Subcutaneous abdominal adipose tissue (tissue), 5 donors: ENCODE measurements around the gene KRT83.

Experiments
- H3K27ac ChIP-seq: one replicate; pipeline ENCODE4 v1.7.0; 2013; ENCODE audit warnings: low read depth, mild to moderate bottlenecking, inconsistent platforms, low read length, moderate library complexity
- H3K27me3 ChIP-seq, 5 donors: one replicate each; pipeline ENCODE4 v1.7.0; 2013; ENCODE audit warnings: low read length in 5 of 5, inconsistent platforms in 1 of 5; ENCODE audit not compliant: control insufficient read depth in 5 of 5, insufficient read depth in 4 of 5
- H3K36me3 ChIP-seq, 5 donors: one replicate each; pipeline ENCODE4 v1.7.0; 2013; ENCODE audit warnings: low read length in 5 of 5; ENCODE audit not compliant: control insufficient read depth in 5 of 5, insufficient read depth in 5 of 5
- H3K4me1 ChIP-seq, 5 donors: one replicate each; pipeline ENCODE4 v1.7.0; 2013; ENCODE audit warnings: low read length in 5 of 5, mild to moderate bottlenecking in 3 of 5, moderate library complexity in 1 of 5; ENCODE audit not compliant: control insufficient read depth in 5 of 5, insufficient read depth in 5 of 5
- H3K4me3 ChIP-seq, 5 donors: one replicate each; pipeline ENCODE4 v1.7.0; 2013; ENCODE audit warnings: low read length in 5 of 5, low read depth in 1 of 5
- H3K9ac ChIP-seq, 5 donors: one replicate each; pipeline ENCODE4 v1.7.0; 2013; ENCODE audit warnings: low read length in 5 of 5, mild to moderate bottlenecking in 4 of 5, moderate library complexity in 3 of 5
- H3K9me3 ChIP-seq, 5 donors: one replicate each; pipeline ENCODE4 v1.7.0; 2013; ENCODE audit warnings: low read length in 5 of 5; ENCODE audit not compliant: control insufficient read depth in 5 of 5
- donor health status: healthy.
- donor health status: healthy.
- donor health status: healthy.
- donor health status: healthy.
- donor health status: healthy.

Gene KRT83

DNA sequence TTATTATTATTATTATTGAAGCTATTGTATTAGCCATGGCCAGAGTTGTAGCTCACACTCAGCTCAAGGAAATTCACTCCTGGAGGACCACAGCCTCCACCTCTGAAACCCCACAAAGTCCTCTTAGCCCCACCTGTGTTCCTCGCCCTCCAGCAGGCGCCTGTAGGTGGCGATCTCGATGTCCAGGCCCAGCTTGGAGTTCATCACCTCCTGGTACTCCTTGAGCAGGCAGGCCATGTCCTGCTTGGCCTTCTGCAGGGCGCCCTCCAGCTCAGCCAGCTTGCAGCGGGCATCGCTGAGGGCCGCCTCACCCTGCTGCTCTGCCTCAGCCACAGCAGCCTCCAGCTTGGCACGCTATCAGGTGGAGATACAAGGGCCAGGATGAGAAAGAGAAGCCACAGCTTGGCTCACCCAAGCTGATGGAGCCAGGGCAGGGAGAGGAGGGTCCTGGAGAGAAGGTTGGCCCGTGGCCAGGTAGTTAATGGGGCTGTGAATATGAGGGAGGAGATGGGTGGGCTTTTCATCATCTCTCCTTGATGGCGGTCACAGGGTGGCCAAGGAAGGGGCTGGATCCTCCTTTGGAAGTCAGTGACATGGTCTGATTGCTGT, 41.0 kb upstream of the KRT83 start:
- Histone ChIP-seq H3K27me3 (peaks cover 0 to 18% (median 12%) of the 10 kb centered on the region in 5 donors), H3K27ac (no peak overlapping the region), H3K9ac (no peak overlapping the region), H3K4me1 (peaks cover 0 to 3% (median 0%) of the 10 kb centered on the region in 5 donors), H3K36me3 (no peaks in the 10 kb centered on the region), H3K9me3 (no peaks in the 10 kb centered on the region), H3K4me3 (no peak overlapping the region)

DNA sequence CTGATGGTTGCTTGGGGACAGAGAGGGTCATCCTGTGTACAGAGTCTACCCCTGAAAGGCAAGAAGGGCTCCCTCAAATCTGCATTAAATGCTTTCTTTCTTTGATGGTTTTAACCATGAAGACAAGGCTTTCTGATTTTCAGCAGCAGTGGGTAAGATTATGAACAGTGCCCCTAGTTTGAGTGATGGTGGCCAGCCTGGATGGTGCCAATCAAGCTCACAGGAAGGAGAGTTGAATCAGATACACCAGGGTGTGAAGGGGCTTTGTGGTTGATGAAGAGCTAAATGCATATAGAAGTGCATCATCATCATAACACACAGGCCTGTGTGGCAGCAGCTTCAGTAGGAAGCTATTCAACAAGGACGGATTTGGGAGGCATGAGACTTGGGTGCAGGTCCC, 40.4 kb upstream of the KRT83 start:
- Histone ChIP-seq H3K36me3 (no peaks in the 10 kb centered on the region), H3K9me3 (no peaks in the 10 kb centered on the region), H3K27ac (no peak overlapping the region), H3K9ac (no peak overlapping the region), H3K27me3 (peaks cover 0 to 17% (median 11%) of the 10 kb centered on the region in 5 donors), H3K4me1 (peaks cover 0 to 3% (median 0%) of the 10 kb centered on the region in 5 donors), H3K4me3 (no peak overlapping the region)

- H3K4me1 ChIP-seq: peaks cover 0 to 3% (median 0%) of the 10 kb centered on the region in 5 donors
- H3K27me3 ChIP-seq: peaks cover 0 to 14% (median 7%) of the 10 kb centered on the region in 5 donors
- H3K27ac ChIP-seq: no peak overlapping the region
- no peak overlapping the region for H3K4me3 ChIP-seq
- H3K36me3 ChIP-seq: no peaks in the 10 kb centered on the region
- H3K9ac ChIP-seq: no peak overlapping the region
- no peaks in the 10 kb centered on the region for H3K9me3 ChIP-seq
Observed at GRCh38 chr12:52360663-52361271, 39.6 kb upstream of the KRT83 start.

- Histone ChIP-seq H3K9me3 (no peaks in the 10 kb centered on the region), H3K27ac (no peak overlapping the region), H3K27me3 (peaks cover 0 to 18% (median 11%) of the 10 kb centered on the region in 5 donors), H3K36me3 (no peaks in the 10 kb centered on the region), H3K4me1 (peaks cover 0 to 3% (median 0%) of the 10 kb centered on the region in 5 donors), H3K4me3 (no peak overlapping the region), H3K9ac (no peak overlapping the region)
Observed at GRCh38 chr12:52360106-52360662, 39.0 kb upstream of the KRT83 start.

GRCh38 chr12:52359621-52360061, 38.4 kb upstream of the KRT83 start:
- H3K4me1 ChIP-seq: peaks cover 0 to 3% (median 0%) of the 10 kb centered on the region in 5 donors
- no peak overlapping the region for H3K9ac ChIP-seq
- H3K36me3 ChIP-seq: no peaks in the 10 kb centered on the region
- H3K27ac ChIP-seq: no peak overlapping the region
- H3K9me3 ChIP-seq: no peaks in the 10 kb centered on the region
- peaks cover 0 to 21% (median 7%) of the 10 kb centered on the region in 5 donors for H3K27me3 ChIP-seq
- H3K4me3 ChIP-seq: no peak overlapping the region

DNA sequence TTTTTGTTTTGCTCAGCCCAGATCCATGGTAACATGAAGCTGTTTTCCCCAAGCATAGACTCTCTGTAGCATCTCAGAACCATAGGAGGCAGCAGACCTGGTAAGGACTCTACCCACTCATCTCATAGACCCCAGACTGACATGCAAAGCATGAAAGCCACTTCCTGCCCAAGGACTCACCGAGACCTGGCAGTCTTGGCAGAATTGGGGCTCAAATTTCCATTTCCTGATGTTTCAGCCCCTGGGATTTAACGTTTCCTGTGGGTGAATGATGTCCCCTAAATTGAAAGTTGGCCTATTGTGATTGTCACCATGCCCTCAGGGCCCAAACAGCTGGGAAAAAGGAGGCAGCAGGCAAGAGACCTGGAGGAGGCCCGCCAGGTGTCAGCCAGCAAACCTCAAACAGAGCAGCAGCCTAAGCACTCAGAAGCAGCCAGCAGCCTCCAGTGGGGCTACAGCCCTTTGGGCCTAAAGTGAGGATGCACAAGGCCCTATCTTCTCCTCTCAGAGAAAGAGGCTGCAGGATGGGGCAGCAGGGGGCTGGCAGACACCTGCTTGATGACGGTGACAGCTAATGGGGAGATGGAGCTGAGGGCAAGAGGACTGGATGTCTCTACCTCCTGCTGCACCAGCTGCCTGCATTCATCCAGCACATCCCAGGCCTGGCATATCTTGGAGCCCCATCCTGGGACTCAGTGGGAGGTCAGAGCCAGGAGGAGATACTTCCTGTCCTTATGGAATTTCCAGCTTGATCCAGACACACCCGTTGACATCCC, 37.6 kb upstream of the KRT83 start:
- Histone ChIP-seq H3K27me3 (peaks cover 0 to 23% (median 7%) of the 10 kb centered on the region in 5 donors), H3K4me1 (peaks cover 0 to 3% (median 0%) of the 10 kb centered on the region in 5 donors), H3K36me3 (no peaks in the 10 kb centered on the region), H3K9me3 (no peaks in the 10 kb centered on the region), H3K9ac (no peak overlapping the region), H3K4me3 (no peak overlapping the region), H3K27ac (no peak overlapping the region)

GRCh38 chr12:52356762-52357580, 35.8 kb upstream of the KRT83 start:
- Histone ChIP-seq H3K27me3 (peaks cover 0 to 26% (median 7%) of the 10 kb centered on the region in 5 donors), H3K4me1 (peaks cover 0 to 3% (median 0%) of the 10 kb centered on the region in 5 donors), H3K36me3 (no peaks in the 10 kb centered on the region), H3K4me3 (no peak overlapping the region), H3K9ac (no peak overlapping the region), H3K27ac (no peak overlapping the region), H3K9me3 (no peaks in the 10 kb centered on the region)

DNA sequence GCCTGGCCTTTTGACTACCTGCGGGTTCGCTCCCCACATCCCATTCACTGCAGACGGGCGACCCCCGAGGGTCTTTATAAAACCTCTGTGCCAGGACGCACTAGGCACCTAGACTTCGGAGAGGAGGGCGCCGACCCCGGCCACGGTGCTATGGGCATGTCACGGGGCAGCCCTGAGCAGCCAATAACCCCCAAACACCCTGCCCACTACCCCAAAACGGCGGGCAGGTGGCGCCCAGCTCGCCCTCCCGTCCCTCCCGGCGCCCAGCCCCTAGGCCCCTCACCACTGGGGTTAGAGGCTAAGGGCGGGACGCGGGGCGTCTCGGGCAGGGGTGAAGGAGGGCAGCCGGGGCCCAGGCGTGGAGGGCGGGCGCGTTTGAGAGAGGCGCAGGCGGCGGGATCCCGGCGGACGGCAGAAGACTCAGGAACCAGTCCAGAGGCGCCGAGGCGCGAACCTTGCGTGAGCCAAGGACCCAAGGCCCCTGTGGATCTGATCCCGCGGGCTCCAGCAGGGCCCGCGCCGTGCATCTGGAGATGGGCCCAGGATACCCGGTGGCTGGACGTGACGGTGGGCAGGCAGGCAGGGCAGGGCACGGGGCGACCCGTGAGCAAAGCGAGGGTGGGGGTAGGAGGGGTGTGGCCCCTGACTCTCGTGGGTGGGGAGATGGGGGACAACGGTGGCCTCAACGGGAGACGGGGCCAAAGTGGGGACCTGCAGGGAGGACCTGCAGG, 35.0 kb upstream of the KRT83 start:
- peaks cover 0 to 7% (median 5%) of the 10 kb centered on the region in 5 donors for H3K4me1 ChIP-seq
- H3K27me3 ChIP-seq: peaks cover 0 to 26% (median 7%) of the 10 kb centered on the region in 5 donors
- H3K9ac ChIP-seq: no peak overlapping the region
- no peaks in the 10 kb centered on the region for H3K36me3 ChIP-seq
- H3K9me3 ChIP-seq: no peaks in the 10 kb centered on the region
- no peak overlapping the region for H3K27ac ChIP-seq
- H3K4me3 ChIP-seq: no peak overlapping the region

GRCh38 chr12:52355176-52355575, 34.0 kb upstream of the KRT83 start:
- Histone ChIP-seq H3K36me3 (no peaks in the 10 kb centered on the region), H3K9ac (no peak overlapping the region), H3K4me1 (peaks cover 0 to 11% (median 7%) of the 10 kb centered on the region in 5 donors), H3K27me3 (peaks cover 0 to 26% (median 4%) of the 10 kb centered on the region in 5 donors), H3K4me3 (no peak overlapping the region), H3K27ac (no peak overlapping the region), H3K9me3 (no peaks in the 10 kb centered on the region)
